CD4-positive, alpha-beta T cell treated with Interferon alpha-2 for 1 hour (primary cell): Measurements from ENCODE around the gene MAGEA2.
"Not testable (repeated sequence)": the region's sequence is repeated elsewhere in the genome, so short reads cannot be mapped to it uniquely, and the experiment has no call there.

Experiments used
- DNase-seq, 2 donors: peaks; one replicate each; pipeline ENCODE4 v3.0.0-alpha.2; 2020 to 2022

The MAGEA2 gene

GRCh38 chrX:152753686-152754650 lies at the start of gene MAGEA2:
TSS of gene MAGEA2 (minus strand) at chrX:152753842. CDS start at chrX:152751363, 2,479 bp downstream.
- not testable (repeated sequence) for DNase-seq

- DNase-seq: no peak
Observed at GRCh38 chrX:152798945-152799344, 45.3 kb upstream of the MAGEA2 start.

- not testable (repeated sequence) for DNase-seq
Observed at GRCh38 chrX:152787062-152787461, 33.4 kb upstream of the MAGEA2 start.

- DNase-seq: not testable (repeated sequence)
Observed at GRCh38 chrX:152769549-152770289, 16.1 kb upstream of the MAGEA2 start, which contains the start of gene MAGEA6. TSS of gene MAGEA6 (minus strand) at chrX:152769689. CDS start at chrX:152767650, 2,039 bp downstream.

GRCh38 chrX:152766562-152766961 lies 12.9 kb upstream of the MAGEA2 start:
- not testable (repeated sequence) for DNase-seq

- DNase-seq: not testable (repeated sequence)
Observed at GRCh38 chrX:152761582-152761981, 7.9 kb upstream of the MAGEA2 start.

- DNase-seq: not testable (repeated sequence)
Observed at GRCh38 chrX:152759544-152759943, 5.9 kb upstream of the MAGEA2 start.

GRCh38 chrX:152758918-152759317 lies 5.3 kb upstream of the MAGEA2 start, which contains the start of gene CSAG3:
TSS of gene CSAG3 (plus strand) at chrX:152759218.
- not testable (repeated sequence) for DNase-seq

- not testable (repeated sequence) for DNase-seq
Observed at GRCh38 chrX:152754871-152755270, 1.2 kb upstream of the MAGEA2 start.

- no peak for DNase-seq
Observed at GRCh38 chrX:152738560-152738959, 15.1 kb downstream of the MAGEA2 start.

- not testable (repeated sequence) for DNase-seq
Observed at GRCh38 chrX:152736528-152736927, 17.1 kb downstream of the MAGEA2 start.

- no peak for DNase-seq
Observed at GRCh38 chrX:152735860-152736511, 17.7 kb downstream of the MAGEA2 start.

GRCh38 chrX:152735101-152735500 lies 18.5 kb downstream of the MAGEA2 start:
- DNase-seq: no peak

GRCh38 chrX:152734143-152734858 lies 19.3 kb downstream of the MAGEA2 start:
- DNase-seq: not testable (repeated sequence)

GRCh38 chrX:152733261-152733975 lies 20.2 kb downstream of the MAGEA2 start, which contains the start of the genes CSAG1 and MAGEA12:
TSS of gene CSAG1 (minus strand) at chrX:152733721. CDS start at chrX:152732460, 1,261 bp downstream.
TSS of gene MAGEA12 (plus strand) at chrX:152733757. CDS start at chrX:152736162, 2,405 bp downstream.
- DNase-seq: no peak

- DNase-seq: no peak
Observed at GRCh38 chrX:152725409-152725808, 28.2 kb downstream of the MAGEA2 start.

GRCh38 chrX:152713815-152714787 lies 39.5 kb downstream of the MAGEA2 start, which contains the start of gene MAGEA2B:
TSS of gene MAGEA2B (plus strand) at chrX:152714628. CDS start at chrX:152717107, 2,479 bp downstream.
- DNase-seq: not testable (repeated sequence)

- not testable (repeated sequence) for DNase-seq
Observed at GRCh38 chrX:152713195-152713594, 40.4 kb downstream of the MAGEA2 start.

- not testable (repeated sequence) for DNase-seq
Observed at GRCh38 chrX:152709173-152709572, 44.5 kb downstream of the MAGEA2 start, which contains the start of gene CSAG2. TSS of gene CSAG2 (minus strand) at chrX:152709273. CDS start at chrX:152709112, 161 bp downstream.
